Measurements from ENCODE around the gene AK1. TPM values are rescaled to one million over a fixed set of nuclear protein-coding genes. Genes with fewer than 3 reads are reported as not detected.

AK1 gene
- total and polyA plus RNA-seq, 2 of the 13 experiments (the other 11 are each of a cell fraction or from before 2014, with no cell fraction given) = 19.1 to 32.8 TPM

DNA sequence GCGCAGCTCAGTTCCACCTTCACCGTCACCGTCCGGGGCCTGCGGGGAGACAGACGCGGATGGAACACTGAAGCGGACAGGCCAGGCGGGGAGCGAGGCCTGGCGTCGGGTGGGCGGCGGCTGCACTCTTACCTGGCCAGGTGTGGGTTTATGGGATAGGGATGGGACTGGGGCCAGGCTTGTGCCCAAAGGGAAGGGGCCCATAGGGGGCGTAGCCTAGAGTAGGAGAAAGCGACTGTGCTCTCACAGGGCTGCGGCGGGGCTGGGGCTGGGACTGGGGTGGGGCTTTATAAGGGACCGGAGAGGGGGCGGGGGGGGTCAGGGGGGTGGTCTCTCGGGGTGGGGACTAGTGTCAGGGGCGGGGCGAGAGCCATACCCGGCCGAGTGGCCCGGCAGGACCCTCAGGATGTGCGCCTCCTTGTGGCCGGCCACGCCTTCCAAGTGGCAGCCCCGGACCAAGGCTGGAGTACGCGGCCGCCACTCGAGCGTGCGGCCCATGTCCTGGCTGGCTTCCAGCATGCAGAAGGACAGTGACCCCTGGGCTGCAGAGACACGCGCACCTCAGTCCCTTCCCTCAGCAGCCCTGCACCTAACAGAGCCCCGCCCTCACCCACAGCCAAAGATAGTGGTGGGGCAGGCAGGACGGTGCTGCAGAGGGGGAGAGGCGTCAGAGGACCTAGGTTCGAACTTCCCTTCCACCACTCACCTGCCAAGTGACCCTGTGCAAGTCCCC is 52.0 kb downstream of the AK1 start (continued):
- TF ChIP-seq, protein P1, sequence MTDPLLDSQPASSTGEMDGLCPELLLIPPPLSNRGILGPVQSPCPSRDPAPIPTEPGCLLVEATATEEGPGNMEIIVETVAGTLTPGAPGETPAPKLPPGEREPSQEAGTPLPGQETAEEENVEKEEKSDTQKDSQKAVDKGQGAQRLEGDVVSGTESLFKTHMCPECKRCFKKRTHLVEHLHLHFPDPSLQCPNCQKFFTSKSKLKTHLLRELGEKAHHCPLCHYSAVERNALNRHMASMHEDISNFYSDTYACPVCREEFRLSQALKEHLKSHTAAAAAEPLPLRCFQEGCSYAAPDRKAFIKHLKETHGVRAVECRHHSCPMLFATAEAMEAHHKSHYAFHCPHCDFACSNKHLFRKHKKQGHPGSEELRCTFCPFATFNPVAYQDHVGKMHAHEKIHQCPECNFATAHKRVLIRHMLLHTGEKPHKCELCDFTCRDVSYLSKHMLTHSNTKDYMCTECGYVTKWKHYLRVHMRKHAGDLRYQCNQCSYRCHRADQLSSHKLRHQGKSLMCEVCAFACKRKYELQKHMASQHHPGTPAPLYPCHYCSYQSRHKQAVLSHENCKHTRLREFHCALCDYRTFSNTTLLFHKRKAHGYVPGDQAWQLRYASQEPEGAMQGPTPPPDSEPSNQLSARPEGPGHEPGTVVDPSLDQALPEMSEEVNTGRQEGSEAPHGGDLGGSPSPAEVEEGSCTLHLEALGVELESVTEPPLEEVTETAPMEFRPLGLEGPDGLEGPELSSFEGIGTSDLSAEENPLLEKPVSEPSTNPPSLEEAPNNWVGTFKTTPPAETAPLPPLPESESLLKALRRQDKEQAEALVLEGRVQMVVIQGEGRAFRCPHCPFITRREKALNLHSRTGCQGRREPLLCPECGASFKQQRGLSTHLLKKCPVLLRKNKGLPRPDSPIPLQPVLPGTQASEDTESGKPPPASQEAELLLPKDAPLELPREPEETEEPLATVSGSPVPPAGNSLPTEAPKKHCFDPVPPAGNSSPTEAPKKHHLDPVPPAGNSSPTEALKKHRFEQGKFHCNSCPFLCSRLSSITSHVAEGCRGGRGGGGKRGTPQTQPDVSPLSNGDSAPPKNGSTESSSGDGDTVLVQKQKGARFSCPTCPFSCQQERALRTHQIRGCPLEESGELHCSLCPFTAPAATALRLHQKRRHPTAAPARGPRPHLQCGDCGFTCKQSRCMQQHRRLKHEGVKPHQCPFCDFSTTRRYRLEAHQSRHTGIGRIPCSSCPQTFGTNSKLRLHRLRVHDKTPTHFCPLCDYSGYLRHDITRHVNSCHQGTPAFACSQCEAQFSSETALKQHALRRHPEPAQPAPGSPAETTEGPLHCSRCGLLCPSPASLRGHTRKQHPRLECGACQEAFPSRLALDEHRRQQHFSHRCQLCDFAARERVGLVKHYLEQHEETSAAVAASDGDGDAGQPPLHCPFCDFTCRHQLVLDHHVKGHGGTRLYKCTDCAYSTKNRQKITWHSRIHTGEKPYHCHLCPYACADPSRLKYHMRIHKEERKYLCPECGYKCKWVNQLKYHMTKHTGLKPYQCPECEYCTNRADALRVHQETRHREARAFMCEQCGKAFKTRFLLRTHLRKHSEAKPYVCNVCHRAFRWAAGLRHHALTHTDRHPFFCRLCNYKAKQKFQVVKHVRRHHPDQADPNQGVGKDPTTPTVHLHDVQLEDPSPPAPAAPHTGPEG (CRISPR knock-in tag; IDR thresholded peaks at IDR 0.05) = no peak
- TF ChIP-seq, protein P2, sequence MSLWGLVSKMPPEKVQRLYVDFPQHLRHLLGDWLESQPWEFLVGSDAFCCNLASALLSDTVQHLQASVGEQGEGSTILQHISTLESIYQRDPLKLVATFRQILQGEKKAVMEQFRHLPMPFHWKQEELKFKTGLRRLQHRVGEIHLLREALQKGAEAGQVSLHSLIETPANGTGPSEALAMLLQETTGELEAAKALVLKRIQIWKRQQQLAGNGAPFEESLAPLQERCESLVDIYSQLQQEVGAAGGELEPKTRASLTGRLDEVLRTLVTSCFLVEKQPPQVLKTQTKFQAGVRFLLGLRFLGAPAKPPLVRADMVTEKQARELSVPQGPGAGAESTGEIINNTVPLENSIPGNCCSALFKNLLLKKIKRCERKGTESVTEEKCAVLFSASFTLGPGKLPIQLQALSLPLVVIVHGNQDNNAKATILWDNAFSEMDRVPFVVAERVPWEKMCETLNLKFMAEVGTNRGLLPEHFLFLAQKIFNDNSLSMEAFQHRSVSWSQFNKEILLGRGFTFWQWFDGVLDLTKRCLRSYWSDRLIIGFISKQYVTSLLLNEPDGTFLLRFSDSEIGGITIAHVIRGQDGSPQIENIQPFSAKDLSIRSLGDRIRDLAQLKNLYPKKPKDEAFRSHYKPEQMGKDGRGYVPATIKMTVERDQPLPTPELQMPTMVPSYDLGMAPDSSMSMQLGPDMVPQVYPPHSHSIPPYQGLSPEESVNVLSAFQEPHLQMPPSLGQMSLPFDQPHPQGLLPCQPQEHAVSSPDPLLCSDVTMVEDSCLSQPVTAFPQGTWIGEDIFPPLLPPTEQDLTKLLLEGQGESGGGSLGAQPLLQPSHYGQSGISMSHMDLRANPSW (CRISPR knock-in tag; IDR thresholded peaks at IDR 0.05; ENCODE audit: borderline replicate concordance) = no peak
- TF ChIP-seq, protein P3, sequence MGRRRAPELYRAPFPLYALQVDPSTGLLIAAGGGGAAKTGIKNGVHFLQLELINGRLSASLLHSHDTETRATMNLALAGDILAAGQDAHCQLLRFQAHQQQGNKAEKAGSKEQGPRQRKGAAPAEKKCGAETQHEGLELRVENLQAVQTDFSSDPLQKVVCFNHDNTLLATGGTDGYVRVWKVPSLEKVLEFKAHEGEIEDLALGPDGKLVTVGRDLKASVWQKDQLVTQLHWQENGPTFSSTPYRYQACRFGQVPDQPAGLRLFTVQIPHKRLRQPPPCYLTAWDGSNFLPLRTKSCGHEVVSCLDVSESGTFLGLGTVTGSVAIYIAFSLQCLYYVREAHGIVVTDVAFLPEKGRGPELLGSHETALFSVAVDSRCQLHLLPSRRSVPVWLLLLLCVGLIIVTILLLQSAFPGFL (CRISPR knock-in tag; IDR thresholded peaks at IDR 0.05) = no peak
- TF ChIP-seq JUN (CRISPR knock-in tag; IDR thresholded peaks at IDR 0.05) (no peak), ELF3 (CRISPR knock-in tag; IDR thresholded peaks at IDR 0.05) (peak; percentile 51; the same call in 1 of the 2 replicates), ONECUT2 (CRISPR knock-in tag; IDR thresholded peaks at IDR 0.05) (no peak), HMG20B (CRISPR knock-in tag; conservative IDR thresholded peaks at IDR 0.05) (no peak), ZFX (CRISPR knock-in tag; IDR thresholded peaks at IDR 0.05; ENCODE audit: low read depth) (peak; percentile 73)
- TF ChIP-seq, protein P4, sequence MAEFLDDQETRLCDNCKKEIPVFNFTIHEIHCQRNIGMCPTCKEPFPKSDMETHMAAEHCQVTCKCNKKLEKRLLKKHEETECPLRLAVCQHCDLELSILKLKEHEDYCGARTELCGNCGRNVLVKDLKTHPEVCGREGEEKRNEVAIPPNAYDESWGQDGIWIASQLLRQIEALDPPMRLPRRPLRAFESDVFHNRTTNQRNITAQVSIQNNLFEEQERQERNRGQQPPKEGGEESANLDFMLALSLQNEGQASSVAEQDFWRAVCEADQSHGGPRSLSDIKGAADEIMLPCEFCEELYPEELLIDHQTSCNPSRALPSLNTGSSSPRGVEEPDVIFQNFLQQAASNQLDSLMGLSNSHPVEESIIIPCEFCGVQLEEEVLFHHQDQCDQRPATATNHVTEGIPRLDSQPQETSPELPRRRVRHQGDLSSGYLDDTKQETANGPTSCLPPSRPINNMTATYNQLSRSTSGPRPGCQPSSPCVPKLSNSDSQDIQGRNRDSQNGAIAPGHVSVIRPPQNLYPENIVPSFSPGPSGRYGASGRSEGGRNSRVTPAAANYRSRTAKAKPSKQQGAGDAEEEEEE (CRISPR knock-in tag; IDR thresholded peaks at IDR 0.05; ENCODE audit: borderline replicate concordance) = no peak
- TF ChIP-seq, protein P5, sequence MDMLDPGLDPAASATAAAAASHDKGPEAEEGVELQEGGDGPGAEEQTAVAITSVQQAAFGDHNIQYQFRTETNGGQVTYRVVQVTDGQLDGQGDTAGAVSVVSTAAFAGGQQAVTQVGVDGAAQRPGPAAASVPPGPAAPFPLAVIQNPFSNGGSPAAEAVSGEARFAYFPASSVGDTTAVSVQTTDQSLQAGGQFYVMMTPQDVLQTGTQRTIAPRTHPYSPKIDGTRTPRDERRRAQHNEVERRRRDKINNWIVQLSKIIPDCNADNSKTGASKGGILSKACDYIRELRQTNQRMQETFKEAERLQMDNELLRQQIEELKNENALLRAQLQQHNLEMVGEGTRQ (IDR thresholded peaks at IDR 0.05; ENCODE audit: low read depth, low read length) = no peak
- TF ChIP-seq, protein P5 (CRISPR knock-in tag; IDR thresholded peaks at IDR 0.05; ENCODE audit: borderline replicate concordance) = no peak
- TF ChIP-seq, protein P6, sequence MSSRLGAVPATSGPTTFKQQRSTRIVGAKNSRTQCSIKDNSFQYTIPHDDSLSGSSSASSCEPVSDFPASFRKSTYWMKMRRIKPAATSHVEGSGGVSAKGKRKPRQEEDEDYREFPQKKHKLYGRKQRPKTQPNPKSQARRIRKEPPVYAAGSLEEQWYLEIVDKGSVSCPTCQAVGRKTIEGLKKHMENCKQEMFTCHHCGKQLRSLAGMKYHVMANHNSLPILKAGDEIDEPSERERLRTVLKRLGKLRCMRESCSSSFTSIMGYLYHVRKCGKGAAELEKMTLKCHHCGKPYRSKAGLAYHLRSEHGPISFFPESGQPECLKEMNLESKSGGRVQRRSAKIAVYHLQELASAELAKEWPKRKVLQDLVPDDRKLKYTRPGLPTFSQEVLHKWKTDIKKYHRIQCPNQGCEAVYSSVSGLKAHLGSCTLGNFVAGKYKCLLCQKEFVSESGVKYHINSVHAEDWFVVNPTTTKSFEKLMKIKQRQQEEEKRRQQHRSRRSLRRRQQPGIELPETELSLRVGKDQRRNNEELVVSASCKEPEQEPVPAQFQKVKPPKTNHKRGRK (CRISPR knock-in tag; IDR thresholded peaks at IDR 0.05) = no peak

All from HepG2 (cell line).